Spleen (tissue), 7 donors: ENCODE results near the gene JAG1.

Experiments used
- CTCF ChIP-seq, 11 experiments: fragments of 200-600 bp in 7 of 11; fragments of 450-650 bp in 4 of 11; sonication (generic) in 4 of 11; IDR thresholded peaks in 8 of 11; conservative IDR thresholded peaks in 3 of 11; 1 replicate in 7 of 11; 2 replicates in 4 of 11; pipeline versions ENCODE4 v1.4.0 to v1.8.0; 2016 to 2021; ENCODE audit warnings: antibody characterized with exemption in 11 of 11, inconsistent platforms in 4 of 11, mild to moderate bottlenecking in 1 of 11
- POLR2A ChIP-seq, 3 donors: fragments of 450-650 bp; IDR thresholded peaks; one replicate each; pipeline ENCODE4 v1.5.1; 2017; ENCODE audit warnings: antibody characterized with exemption in 3 of 3, mild to moderate bottlenecking in 1 of 3
- donor health status: DM: no; HTN: no; CAD: no; lungs with moderate emphysema.
- donor health status: DM: no; HTN: no; CAD: no.
- donor health status: DM: no; HTN: no; CAD: no.

GRCh38 chr20:10643560-10643873 lies 30.3 kb downstream of the JAG1 start:
- TF ChIP-seq CTCF (IDR thresholded peaks at IDR 0.05 in 8 of 11, conservative IDR thresholded peaks at IDR 0.05 in 3 of 11) (no peak), POLR2A (IDR thresholded peaks at IDR 0.05) (no peak)
